ENCODE data around the gene FBLN7.
"Not testable (repeated sequence)": the region's sequence is repeated elsewhere in the genome, so short reads cannot be mapped to it uniquely, and the experiment has no call there.

Gene FBLN7

GRCh38 chr2:112184121-112184520 is 45.9 kb downstream of the FBLN7 start:
- no peak for DNase-seq (ENCODE audit: low read depth)

DNA sequence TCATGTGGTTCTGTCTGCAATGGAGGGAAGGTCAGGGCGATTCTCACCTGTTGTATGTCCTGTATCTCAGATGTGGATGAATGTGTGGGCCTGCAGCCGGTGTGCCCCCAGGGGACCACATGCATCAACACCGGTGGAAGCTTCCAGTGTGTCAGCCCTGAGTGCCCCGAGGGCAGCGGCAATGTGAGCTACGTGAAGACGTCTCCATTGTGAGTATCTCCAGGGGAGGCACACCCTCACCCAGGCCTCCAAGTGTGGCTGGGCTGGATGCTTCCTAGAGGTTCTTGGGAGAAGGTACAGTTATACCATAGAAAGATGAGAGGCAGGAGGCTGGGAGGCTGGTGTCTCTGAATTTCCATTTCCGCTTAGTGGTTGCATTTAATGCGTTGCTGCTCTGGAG is 46.9 kb downstream of the FBLN7 start:
- DNase-seq (ENCODE audit: low read depth) = no peak

- no peak for DNase-seq (ENCODE audit: low read depth)
Measured at GRCh38 chr2:112187046-112187715, 49.0 kb downstream of the FBLN7 start.

GRCh38 chr2:112187805-112188596 is 49.8 kb downstream of the FBLN7 start:
- DNase-seq (ENCODE audit: low read depth) = peak; percentile 33

GRCh38 chr2:112189001-112189556 is 50.9 kb downstream of the FBLN7 start:
- DNase-seq (ENCODE audit: low read depth) = no peak

DNA sequence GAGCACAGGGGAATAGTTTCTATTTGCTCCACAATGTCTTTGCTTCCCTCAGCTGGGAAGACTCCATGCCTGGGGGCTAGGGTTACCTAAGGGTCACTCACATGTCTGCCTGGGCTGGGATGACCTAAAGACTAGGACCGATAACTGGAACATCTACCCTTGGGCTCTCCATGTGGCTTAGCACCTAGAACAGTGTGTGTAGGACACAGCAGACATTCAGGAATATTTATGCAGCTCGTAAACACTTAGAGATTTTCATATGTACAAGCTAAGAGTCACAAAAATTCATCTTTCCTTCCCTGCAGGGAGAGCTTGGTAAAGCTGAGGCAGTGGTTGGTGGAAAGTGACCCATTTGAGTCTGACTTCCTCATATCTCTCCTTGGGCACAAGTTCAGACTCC is 55.8 kb downstream of the FBLN7 start:
- no peak for DNase-seq (ENCODE audit: low read depth)

DNA sequence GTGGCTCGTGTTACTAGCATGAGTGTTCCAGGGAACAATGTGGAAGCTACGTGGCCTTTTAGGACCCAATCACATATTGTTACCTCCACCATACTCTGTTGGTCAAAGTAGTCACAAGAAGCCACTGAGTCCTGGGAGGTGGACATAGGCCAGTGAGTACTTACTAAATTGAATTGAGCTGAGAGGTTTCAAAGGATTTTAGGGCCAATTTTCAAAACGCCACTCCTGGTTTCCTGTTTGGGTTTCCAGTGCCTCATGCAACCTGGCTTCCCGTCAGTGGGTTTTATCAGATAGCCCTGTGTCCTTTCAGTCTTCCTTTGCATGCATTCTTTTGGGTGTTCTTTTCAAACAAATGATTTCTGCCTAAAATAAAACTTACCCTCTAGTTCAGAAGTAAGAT is 56.3 kb downstream of the FBLN7 start:
- no peak for DNase-seq (ENCODE audit: low read depth)

DNA sequence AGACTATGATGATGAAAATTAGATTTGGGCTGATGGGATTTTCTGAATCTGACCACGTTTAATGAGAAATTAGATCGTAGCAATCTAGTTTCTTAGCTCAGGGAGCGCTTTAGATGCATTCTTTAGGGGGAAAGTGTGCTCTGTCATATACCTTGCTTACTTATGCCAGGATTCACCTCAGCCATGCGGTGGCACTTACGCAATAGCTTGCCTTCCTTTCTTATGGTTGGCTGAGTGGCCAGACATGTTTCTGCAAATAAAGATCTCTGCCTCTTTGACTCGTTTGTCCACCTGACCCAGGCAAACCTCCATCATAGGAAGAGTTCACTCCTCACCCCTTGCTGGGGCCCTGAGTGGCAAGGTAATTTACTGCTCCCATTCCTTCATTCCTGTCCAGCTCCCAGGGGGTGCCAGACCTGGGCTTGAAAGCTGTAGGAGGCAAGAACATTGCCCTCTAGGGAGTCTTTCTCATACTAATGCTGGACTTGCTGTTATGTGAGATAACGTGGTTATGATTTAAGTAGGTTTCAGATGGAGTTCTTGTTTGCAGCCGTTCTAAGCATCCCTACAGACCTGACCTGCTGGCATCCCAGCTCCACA is 57.1 kb downstream of the FBLN7 start:
- DNase-seq (ENCODE audit: low read depth) = no peak

- DNase-seq (ENCODE audit: low read depth) = no peak
Measured at GRCh38 chr2:112195950-112196349, 57.8 kb downstream of the FBLN7 start.

DNA sequence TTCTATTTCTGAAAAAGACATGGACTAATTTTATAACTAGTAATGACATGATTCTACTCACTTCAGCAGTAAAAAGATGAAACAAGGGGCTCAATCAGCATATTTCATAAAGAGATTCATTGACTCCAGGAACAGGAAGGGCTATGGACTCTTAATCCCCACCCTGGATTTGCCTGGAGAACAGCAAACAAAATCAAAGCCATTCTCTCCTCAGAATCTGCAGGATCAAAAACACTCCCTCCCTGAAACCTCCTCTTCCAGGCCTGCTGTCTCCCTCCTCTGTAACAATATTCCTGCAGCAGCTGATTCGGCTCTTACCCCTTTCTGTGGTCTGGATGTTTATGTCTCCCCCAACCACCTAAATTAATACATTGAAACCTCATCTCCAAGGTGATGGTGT is 59.7 kb downstream of the FBLN7 start:
- DNase-seq (ENCODE audit: low read depth) = no peak

- no peak for DNase-seq (ENCODE audit: low read depth)
Measured at GRCh38 chr2:112198780-112199179, 60.6 kb downstream of the FBLN7 start.

DNA sequence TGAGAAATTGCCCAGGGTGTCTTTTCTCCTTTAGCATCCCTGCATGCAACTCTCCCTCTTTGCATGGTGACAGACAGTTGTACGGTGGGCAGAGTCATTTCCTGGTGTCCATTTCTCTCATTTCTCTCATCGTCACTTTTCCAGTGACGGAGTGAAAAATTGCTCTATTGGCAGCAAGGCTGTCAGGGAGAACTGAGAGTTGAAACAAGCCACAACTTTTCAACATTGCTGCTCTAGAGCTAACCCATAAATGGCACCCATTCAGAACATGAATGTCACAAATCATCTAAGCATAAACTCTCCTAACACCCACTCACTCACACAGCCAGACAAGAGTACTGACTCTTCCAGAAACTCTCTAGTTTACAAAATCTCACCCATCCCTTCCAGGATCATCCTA is 61.0 kb downstream of the FBLN7 start:
- no peak for DNase-seq (ENCODE audit: low read depth)

DNA sequence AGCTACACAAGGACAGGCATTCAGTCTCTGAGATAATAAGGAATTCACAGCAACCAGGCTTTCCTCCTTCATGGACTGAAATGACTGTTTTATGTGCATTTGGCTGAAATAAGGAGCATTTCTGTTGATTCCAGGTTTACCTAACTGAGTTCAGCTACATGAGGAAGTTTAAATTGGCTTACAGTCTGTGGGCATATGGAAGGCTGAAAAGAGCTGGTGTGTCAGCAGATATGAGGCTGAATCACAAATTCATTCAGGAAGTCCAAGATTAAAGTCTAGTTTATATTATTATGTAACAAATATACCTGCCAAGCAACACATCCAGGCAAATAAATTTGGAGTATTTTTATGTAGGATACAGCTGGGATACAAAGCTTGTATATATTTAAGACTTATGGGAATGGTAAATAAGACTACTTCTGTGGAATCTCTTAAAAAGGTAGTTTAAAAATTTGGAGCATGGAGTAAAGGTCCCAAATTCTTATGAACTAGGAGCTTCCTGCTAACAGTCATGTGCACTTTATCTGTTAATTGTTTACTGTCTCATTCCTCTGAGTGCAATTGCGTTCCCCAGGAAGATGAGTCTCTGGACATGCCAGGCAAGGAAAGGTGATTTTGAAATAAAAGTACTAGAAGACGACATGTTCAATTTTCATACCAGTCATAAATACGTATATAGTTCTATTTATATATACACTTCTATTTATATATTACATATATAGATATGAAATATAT is 63.7 kb downstream of the FBLN7 start:
- no peak for DNase-seq (ENCODE audit: low read depth)

DNA sequence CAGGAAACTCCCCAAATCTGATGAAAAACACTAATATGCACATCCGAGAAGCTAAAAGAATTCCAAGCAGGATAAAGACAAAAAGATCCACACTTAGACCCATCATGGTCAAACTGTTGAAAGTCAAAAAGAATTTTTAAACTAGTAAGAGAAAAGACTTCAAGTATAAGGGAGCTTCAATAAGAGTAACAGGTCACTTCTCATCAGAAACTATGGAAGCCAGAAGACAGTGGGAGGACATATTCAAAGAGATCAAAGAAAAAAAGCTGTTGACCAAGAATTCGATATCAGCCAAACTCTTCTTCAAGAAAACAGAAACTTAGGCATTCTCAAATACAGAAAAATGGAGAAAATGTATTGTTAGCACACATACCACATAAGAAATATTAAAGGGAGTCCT is 66.2 kb downstream of the FBLN7 start:
- peak; percentile 43 for DNase-seq (ENCODE audit: low read depth)

DNA sequence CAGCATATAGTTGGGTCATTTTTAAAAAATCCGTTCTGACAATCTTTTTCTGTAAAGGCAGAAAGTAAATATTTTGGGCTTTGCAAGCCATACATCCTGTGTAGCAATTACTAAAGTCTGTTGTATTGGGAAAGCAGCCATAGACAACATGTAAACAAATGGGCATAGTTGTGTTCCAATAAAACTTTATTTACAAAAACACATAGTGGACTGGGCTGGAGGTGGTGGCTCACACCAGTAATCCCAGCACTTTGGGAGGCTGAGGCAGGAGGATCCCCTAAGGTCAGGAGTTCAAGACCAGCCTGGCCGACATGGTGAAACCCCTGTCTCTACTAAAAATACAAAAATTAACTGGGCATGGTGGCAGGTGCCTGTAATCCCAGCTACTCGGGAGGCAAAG is 69.7 kb downstream of the FBLN7 start:
- DNase-seq (ENCODE audit: low read depth) = not testable (repeated sequence)

GRCh38 chr2:112216167-112216566 is 78.0 kb downstream of the FBLN7 start:
- no peak for DNase-seq (ENCODE audit: low read depth)

GRCh38 chr2:112217854-112218253 is 79.7 kb downstream of the FBLN7 start:
- DNase-seq (ENCODE audit: low read depth) = no peak

GRCh38 chr2:112220186-112220585 is 82.0 kb downstream of the FBLN7 start:
- no peak for DNase-seq (ENCODE audit: low read depth)

DNA sequence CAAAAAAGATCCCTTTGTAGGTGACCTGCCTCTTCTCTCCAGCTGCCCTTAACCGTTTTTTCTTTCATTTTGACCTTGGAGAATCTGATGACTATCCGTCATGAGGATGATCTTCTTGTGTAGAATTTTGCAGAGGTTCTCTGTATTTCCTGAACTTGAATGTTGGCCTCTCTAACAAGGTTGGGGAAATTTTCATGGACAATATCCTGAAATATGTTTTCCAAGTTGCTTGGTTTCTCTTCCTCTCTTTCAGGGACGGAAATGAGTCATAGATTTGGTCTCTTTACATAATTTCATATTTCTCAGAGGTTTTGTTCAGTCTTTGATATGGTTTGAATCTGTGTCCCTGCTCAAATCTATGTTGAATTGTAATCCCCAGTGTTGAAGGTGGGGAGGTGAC is 82.6 kb downstream of the FBLN7 start:
- DNase-seq (ENCODE audit: low read depth) = no peak

DNA sequence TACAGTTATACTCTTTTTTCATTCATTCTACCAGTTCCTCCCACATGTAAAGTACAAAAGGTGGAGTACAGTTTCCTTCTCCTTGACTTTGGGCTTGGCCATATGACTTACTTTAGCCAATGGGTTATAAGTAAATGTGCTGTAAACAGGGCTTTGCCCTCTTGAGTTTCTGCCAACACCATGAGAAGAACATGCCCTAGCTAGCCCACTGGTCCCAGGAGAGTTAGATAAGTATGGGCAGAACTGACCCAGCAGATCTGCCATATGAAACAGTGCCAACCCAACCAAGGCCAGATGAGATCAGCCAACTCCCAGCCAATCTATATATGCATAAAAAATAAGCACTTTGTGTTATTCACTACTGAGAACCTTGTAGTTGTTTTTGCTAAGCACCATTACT is 91.2 kb downstream of the FBLN7 start:
- no peak for DNase-seq (ENCODE audit: low read depth)

GRCh38 chr2:112230371-112230770 is 92.2 kb downstream of the FBLN7 start:
- DNase-seq (ENCODE audit: low read depth) = no peak
